Measurements from ENCODE around the gene C1orf232. TPM values are rescaled to one million over a fixed set of nuclear protein-coding genes. Genes with fewer than 3 reads are reported as not detected.

C1orf232 gene
- total RNA-seq, 4 donors from 2014 or later = not detected

DNA sequence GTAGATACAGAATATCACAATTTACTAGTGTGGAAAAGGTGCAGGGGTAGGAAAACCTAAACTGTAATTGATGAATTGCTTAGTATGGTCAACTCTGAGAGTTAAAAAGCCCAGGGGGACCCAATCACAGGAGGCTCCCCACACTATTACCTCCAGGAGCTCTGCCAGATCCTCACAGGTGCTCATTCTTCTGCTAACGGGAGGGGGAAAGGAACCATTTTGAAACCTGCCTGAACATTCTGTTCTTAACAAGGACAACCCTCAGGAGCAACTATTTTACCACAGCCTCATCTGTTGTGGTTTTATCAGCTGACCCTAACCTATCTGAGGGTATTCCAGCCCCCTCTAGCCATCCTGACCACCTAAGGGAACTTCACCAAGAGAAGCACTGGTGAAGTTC is 38.1 kb downstream of the C1orf232 start:
- Histone ChIP-seq H3K4me3 (no peak overlapping the region), H3K27ac (replicated peaks in 1 of 4) (no peak overlapping the region), H3K9me3 (no peaks in the 10 kb centered on the region), H3K36me3 (no peaks in the 10 kb centered on the region), H3K27me3 (no peaks in the 10 kb centered on the region), H3K4me1 (peaks cover 0 to 19% (median 3%) of the 10 kb centered on the region in 4 donors)
- TF ChIP-seq POLR2A (IDR thresholded peaks at IDR 0.05; ENCODE audit: low read depth) (no peak), EP300 (IDR thresholded peaks at IDR 0.05) (no peak), POLR2AphosphoS5 (IDR thresholded peaks at IDR 0.05) (no peak)
- TF ChIP-seq, protein P1, sequence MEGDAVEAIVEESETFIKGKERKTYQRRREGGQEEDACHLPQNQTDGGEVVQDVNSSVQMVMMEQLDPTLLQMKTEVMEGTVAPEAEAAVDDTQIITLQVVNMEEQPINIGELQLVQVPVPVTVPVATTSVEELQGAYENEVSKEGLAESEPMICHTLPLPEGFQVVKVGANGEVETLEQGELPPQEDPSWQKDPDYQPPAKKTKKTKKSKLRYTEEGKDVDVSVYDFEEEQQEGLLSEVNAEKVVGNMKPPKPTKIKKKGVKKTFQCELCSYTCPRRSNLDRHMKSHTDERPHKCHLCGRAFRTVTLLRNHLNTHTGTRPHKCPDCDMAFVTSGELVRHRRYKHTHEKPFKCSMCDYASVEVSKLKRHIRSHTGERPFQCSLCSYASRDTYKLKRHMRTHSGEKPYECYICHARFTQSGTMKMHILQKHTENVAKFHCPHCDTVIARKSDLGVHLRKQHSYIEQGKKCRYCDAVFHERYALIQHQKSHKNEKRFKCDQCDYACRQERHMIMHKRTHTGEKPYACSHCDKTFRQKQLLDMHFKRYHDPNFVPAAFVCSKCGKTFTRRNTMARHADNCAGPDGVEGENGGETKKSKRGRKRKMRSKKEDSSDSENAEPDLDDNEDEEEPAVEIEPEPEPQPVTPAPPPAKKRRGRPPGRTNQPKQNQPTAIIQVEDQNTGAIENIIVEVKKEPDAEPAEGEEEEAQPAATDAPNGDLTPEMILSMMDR (IDR thresholded peaks at IDR 0.05) = no peak
- 56% methylated on average over 1 of the region's 1 CpG for WGBS
- no peak for DNase-seq (ENCODE audit: extremely low spot score)
- intact Hi-C loops (cut with DNase I) = no loop called here

DNA sequence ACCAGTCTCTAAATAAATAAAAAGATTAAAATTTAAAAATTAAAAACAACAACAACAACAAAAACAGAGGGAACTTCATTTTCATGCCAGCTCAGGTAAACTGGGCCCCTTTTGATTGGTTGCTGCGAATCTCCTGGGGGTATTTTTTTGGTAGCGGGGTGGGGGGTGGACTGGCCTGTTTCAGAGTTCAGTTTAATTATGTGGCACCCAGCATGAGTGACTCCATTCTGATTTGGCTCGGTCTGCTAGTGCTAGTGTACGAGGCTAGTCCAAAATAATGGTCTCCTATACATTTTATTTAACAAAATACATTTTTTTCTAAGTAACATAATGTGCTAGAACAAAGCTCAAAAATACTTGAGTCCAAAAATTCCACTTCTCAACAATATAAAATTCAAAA is 39.0 kb downstream of the C1orf232 start:
- no peaks in the 10 kb centered on the region for H3K9me3 ChIP-seq
- no peak overlapping the region for H3K4me3 ChIP-seq
- H3K4me1 ChIP-seq = peaks cover 0 to 19% (median 3%) of the 10 kb centered on the region in 4 donors
- DNase-seq (ENCODE audit: extremely low spot score) = no peak
- intact Hi-C loops (cut with DNase I) = no loop called here
- no peak for TF ChIP-seq POLR2AphosphoS5 (IDR thresholded peaks at IDR 0.05)
- no peak overlapping the region for H3K27ac ChIP-seq (replicated peaks in 1 of 4)
- H3K36me3 ChIP-seq = no peaks in the 10 kb centered on the region
- 92% methylated on average over 4 of the region's 4 CpGs for WGBS
- no peaks in the 10 kb centered on the region for H3K27me3 ChIP-seq

DNA sequence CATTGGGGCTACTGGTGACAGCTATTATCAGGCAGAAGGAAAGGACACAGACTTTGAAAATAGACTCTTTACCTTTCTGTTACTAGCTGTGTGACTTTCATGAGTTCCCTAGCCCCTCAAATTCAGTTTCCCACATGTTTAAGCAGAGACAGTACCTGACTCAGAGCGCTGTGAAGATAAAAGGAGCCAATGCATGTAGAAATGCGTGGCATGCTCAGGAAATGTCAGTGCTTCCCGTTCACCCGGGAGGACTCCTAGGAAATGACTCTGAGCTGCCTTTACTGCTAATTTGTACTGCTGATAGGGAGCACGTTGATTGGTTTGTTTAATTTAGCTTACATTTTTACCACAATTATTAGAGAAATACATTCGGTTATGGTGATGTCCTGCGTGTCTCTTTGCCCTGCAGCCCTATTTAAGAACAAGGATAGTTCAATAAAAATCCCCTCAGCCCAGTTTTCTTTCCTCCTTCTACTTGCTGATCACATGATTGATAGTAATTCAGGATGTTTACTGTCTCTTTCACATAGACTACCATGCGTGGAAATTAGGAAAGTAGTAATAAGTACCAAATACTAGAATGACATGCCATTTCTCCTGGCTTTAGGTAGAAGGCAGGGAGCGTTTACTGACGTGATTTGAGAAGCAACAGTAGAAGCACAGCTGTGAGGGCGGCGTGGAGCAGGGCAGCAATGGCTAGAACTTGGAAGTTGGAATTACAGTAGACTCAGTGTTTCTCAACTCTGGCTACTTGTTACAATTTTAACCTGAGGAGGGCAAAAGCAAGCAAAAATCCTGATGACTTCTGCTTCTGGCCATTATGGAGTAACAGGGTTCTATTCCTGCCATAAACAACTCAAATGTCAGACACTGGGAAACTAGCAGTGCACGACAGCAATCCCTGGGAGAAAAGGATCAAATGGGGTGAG is 41.3 kb downstream of the C1orf232 start:
- intact Hi-C loops (cut with DNase I) = no loop called here
- no peaks in the 10 kb centered on the region for H3K9me3 ChIP-seq
- no peak for DNase-seq (ENCODE audit: extremely low spot score)
- H3K36me3 ChIP-seq = peaks cover 0 to 3% (median 0%) of the 10 kb centered on the region in 4 donors
- H3K4me3 ChIP-seq = no peak overlapping the region
- no peaks in the 10 kb centered on the region for H3K27me3 ChIP-seq
- peak overlapping the region in 1 of 4 donors; percentile 41 for H3K27ac ChIP-seq (replicated peaks in 1 of 4)
- WGBS = 50% methylated on average over 13 of the region's 13 CpGs
- TF ChIP-seq EP300 (IDR thresholded peaks at IDR 0.05) = no peak
- no peak for TF ChIP-seq POLR2AphosphoS5 (IDR thresholded peaks at IDR 0.05)
- TF ChIP-seq, protein P1 (IDR thresholded peaks at IDR 0.05) = no peak
- no peak for TF ChIP-seq POLR2A (IDR thresholded peaks at IDR 0.05; ENCODE audit: low read depth)
- H3K4me1 ChIP-seq = peaks cover 0 to 27% (median 12%) of the 10 kb centered on the region in 4 donors

GRCh38 chr1:26126321-26127084 is 42.3 kb downstream of the C1orf232 start:
- TF ChIP-seq, protein P1 (IDR thresholded peaks at IDR 0.05) = no peak
- TF ChIP-seq EP300 (IDR thresholded peaks at IDR 0.05) (no peak), POLR2A (IDR thresholded peaks at IDR 0.05; ENCODE audit: low read depth) (no peak), POLR2AphosphoS5 (IDR thresholded peaks at IDR 0.05) (no peak)
- intact Hi-C loops (cut with DNase I) = no loop called here
- DNase-seq (ENCODE audit: extremely low spot score) = no peak
- WGBS = 74% methylated on average over 9 of the region's 9 CpGs
- Histone ChIP-seq H3K27ac (replicated peaks in 1 of 4) (peak overlapping the region in 1 of 4 donors; percentile 41), H3K4me1 (peaks cover 6 to 37% (median 16%) of the 10 kb centered on the region in 4 donors), H3K27me3 (no peaks in the 10 kb centered on the region), H3K9me3 (no peaks in the 10 kb centered on the region), H3K36me3 (peaks cover 0 to 5% (median 1%) of the 10 kb centered on the region in 4 donors), H3K4me3 (no peak overlapping the region)

DNA sequence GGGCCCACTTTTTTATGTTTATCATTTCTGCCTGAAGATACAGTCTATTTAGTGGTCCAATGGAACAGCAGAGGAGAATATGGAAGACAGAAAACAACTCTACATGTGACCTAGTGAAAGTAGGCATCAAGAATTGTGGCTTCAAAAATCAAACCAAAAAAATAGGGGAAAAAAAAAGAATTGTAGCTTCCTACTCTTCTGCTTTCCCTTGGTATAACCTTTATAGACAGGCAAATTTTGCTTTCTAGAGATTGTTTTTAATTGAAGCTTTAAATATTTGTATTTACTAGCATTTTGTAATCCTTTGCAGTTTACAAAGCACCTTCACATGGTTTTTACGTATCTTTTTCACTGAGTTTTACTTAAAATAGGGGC is 42.8 kb downstream of the C1orf232 start:
- TF ChIP-seq, protein P1 (IDR thresholded peaks at IDR 0.05) = no peak
- no peak for TF ChIP-seq POLR2A (IDR thresholded peaks at IDR 0.05; ENCODE audit: low read depth)
- TF ChIP-seq POLR2AphosphoS5 (IDR thresholded peaks at IDR 0.05) = no peak
- TF ChIP-seq EP300 (IDR thresholded peaks at IDR 0.05) = no peak
- WGBS = 69% methylated on average over 1 of the region's 1 CpG
- intact Hi-C loops (cut with DNase I) = no loop called here

More for the DNA sequence above, 42.8 kb downstream of the C1orf232 start:
- Histone ChIP-seq H3K4me1 (peaks cover 6 to 41% (median 16%) of the 10 kb centered on the region in 4 donors), H3K27me3 (no peaks in the 10 kb centered on the region), H3K9me3 (no peaks in the 10 kb centered on the region), H3K27ac (replicated peaks in 1 of 4) (peak overlapping the region in 1 of 4 donors; percentile 41), H3K4me3 (no peak overlapping the region), H3K36me3 (peaks cover 0 to 5% (median 1%) of the 10 kb centered on the region in 4 donors)
- DNase-seq (ENCODE audit: extremely low spot score) = no peak

Data from esophagus muscularis mucosa (tissue), 4 donors.